T-cell (primary cell): ENCODE measurements around the gene CTNNB1. TPM values are rescaled to one million over a fixed set of nuclear protein-coding genes. Genes with fewer than 3 reads are reported as not detected.
"Not testable (repeated sequence)": the region's sequence is repeated elsewhere in the genome, so short reads cannot be mapped to it uniquely, and the experiment has no call there.

Source experiments
- ATAC-seq, 4 experiments: fragments of 200-7000 bp in 3 of 4; fragments of 150-1000 bp in 1 of 4; cut with Tn5 transposase; replicated peaks in 1 of 4; 1 replicate in 3 of 4; 2 replicates in 1 of 4; pipeline ENCODE4 v1.10.0; 2021; ENCODE audit warnings: moderate library complexity in 3 of 4, mild to moderate bottlenecking in 2 of 4, moderate number of reproducible peaks in 1 of 4
- CTCF ChIA-PET, 2 donors: fragments of 300-600 bp; sonication (Branson Sonifier 250); formaldehyde crosslinking; loops; one replicate each; lab custom pipeline; 2022; ENCODE audit warnings: antibody characterized with exemption in 2 of 2; lab: Charles Lee
- POLR2A ChIA-PET, 2 donors: fragments of 300-600 bp; sonication (Branson Sonifier 250); formaldehyde crosslinking; loops; one replicate each; lab custom pipeline; 2022; ENCODE audit warnings: antibody characterized with exemption in 2 of 2; lab: Charles Lee
- DNase-seq, 35 experiments: peaks; one replicate each; pipeline versions ENCODE4 v3.0.0 to v3.0.0-alpha.2; 2013 to 2023
- H3K27ac ChIP-seq: one replicate; pipeline ENCODE4 v1.5.1; 2013; ENCODE audit warnings: low read length
- H3K27me3 ChIP-seq, 2 experiments: replicated peaks in 1 of 2; 1 replicate in 1 of 2; 2 replicates in 1 of 2; pipeline versions ENCODE4 v1.6.1 to v1.7.0; 2013; ENCODE audit warnings: low read length in 1 of 2, mixed read lengths in 1 of 2; ENCODE audit not compliant: control insufficient read depth in 2 of 2, insufficient read depth in 2 of 2; ENCODE audit errors: extremely low read depth in 1 of 2
- H3K36me3 ChIP-seq, 2 donors: 1 replicate in 1 of 2; 2 replicates in 1 of 2; pipeline versions ENCODE4 v1.6.1 to v1.7.0; 2013; ENCODE audit warnings: low read length in 1 of 2; ENCODE audit not compliant: control insufficient read depth in 2 of 2, insufficient read depth in 1 of 2; ENCODE audit errors: extremely low read depth in 1 of 2
- H3K4me1 ChIP-seq, 2 experiments: 1 replicate in 1 of 2; 2 replicates in 1 of 2; pipeline versions ENCODE4 v1.6.1 to v1.7.0; 2013; ENCODE audit warnings: low read length in 2 of 2, mixed read lengths in 1 of 2; ENCODE audit not compliant: insufficient read depth in 2 of 2, control insufficient read depth in 1 of 2; ENCODE audit errors: extremely low read depth in 1 of 2
- H3K4me3 ChIP-seq, 2 donors: 1 replicate in 1 of 2; 2 replicates in 1 of 2; pipeline versions ENCODE4 v1.5.1 to v1.7.0; 2013; ENCODE audit warnings: mild to moderate bottlenecking in 2 of 2, low read length in 1 of 2, moderate library complexity in 1 of 2; ENCODE audit not compliant: control insufficient read depth in 1 of 2; ENCODE audit errors: extremely low read depth in 1 of 2
- H3K9me3 ChIP-seq: 2 replicates; pipeline ENCODE4 v1.7.0; 2013
- H3K27ac Mint-ChIP-seq, 2 donors: one replicate each; pipeline ENCODE4 v1.8.0; 2020 to 2021; ENCODE audit warnings: mild to moderate bottlenecking in 2 of 2, mixed read lengths in 2 of 2
- H3K27me3 Mint-ChIP-seq, 2 donors: one replicate each; pipeline ENCODE4 v1.8.0; 2021 to 2022; ENCODE audit warnings: mixed read lengths in 2 of 2
- H3K36me3 Mint-ChIP-seq: one replicate; pipeline ENCODE4 v1.8.0; 2021; ENCODE audit warnings: mixed read lengths
- H3K4me1 Mint-ChIP-seq, 3 donors: one replicate each; pipeline ENCODE4 v1.8.0; 2020 to 2022; ENCODE audit warnings: mixed read lengths in 3 of 3, mild to moderate bottlenecking in 1 of 3
- H3K4me3 Mint-ChIP-seq, 3 donors: one replicate each; pipeline ENCODE4 v1.8.0; 2020 to 2022; ENCODE audit warnings: mild to moderate bottlenecking in 3 of 3, mixed read lengths in 3 of 3, moderate library complexity in 3 of 3
- H3K9me3 Mint-ChIP-seq, 3 donors: one replicate each; pipeline ENCODE4 v1.8.0; 2020 to 2022; ENCODE audit warnings: mixed read lengths in 3 of 3
- WGBS: methylation state at CpG from one replicate; pipeline ENCODE4 v1.1.5; 2013; ENCODE audit warnings: missing lambda C conversion rate; ENCODE audit not compliant: insufficient coverage; 5-methylcytosine and 5-hydroxymethylcytosine counted together
- total RNA-seq, 35 experiments: library from RNA in 6 of 35; stranded (reverse) in 6 of 35; fragments of 120-200 nt in 1 of 35; gene quantifications; one replicate each; pipeline versions ENCODE4 v1.2.1 to v1.2.4 and lab custom pipeline; 2013 to 2026

Gene CTNNB1
- total RNA-seq, 5 donors from 2014 or later (not counting 1 experiment from before 2014, with no cell fraction given) = 147 to 180 (median 173) TPM

- ATAC-seq (no peak), DNase-seq (no peak)
- no peaks in the 10 kb centered on the region for H3K4me1 ChIP-seq
- ChIA-PET CTCF (no interaction called here), POLR2A (no interaction called here)
- no peak overlapping the region for H3K27ac Mint-ChIP-seq
- peaks cover 0 to 4% of the 10 kb centered on the region in 2 donors for H3K27me3 Mint-ChIP-seq
- H3K9me3 Mint-ChIP-seq = peaks cover 0 to 16% (median 10%) of the 10 kb centered on the region in 3 donors
- H3K27ac ChIP-seq = no peak overlapping the region
- H3K4me3 Mint-ChIP-seq = no peak overlapping the region
- peaks cover 0 to 7% (median 6%) of the 10 kb centered on the region in 3 donors for H3K4me1 Mint-ChIP-seq
- no peaks in the 10 kb centered on the region for H3K9me3 ChIP-seq
- H3K36me3 ChIP-seq = no peaks in the 10 kb centered on the region
- H3K36me3 Mint-ChIP-seq = peaks cover 27% of the 10 kb centered on the region
- WGBS = 90% methylated on average over 12 of the region's 16 CpGs
- H3K27me3 ChIP-seq = peaks cover 0 to 5% of the 10 kb centered on the region in 2 experiments
- H3K4me3 ChIP-seq = no peak overlapping the region
Observed at GRCh38 chr3:41277790-41278465, 78.6 kb downstream of the CTNNB1 start.

- Mint-ChIP-seq H3K9me3 (peaks cover 0 to 12% (median 6%) of the 10 kb centered on the region in 3 donors), H3K4me1 (peaks cover 9 to 17% (median 12%) of the 10 kb centered on the region in 3 donors)
- DNase-seq, H3K4me3 ChIP-seq, H3K27ac ChIP-seq, H3K9me3 ChIP-seq, H3K27me3 Mint-ChIP-seq, H3K36me3 Mint-ChIP-seq, H3K27ac Mint-ChIP-seq, H3K36me3 ChIP-seq, H3K4me3 Mint-ChIP-seq, H3K27me3 ChIP-seq, H3K4me1 ChIP-seq, ATAC-seq, POLR2A ChIA-PET: not testable (repeated sequence)
- CTCF ChIA-PET = interaction anchor here in 1 of 2 donors (0.6 kb wide), 1 partner anchor 114 kb away, joined by 3 read pairs; no protein-coding TSS in a partner anchor
- WGBS = 40% methylated on average over 1 of the region's 3 CpGs
Observed at GRCh38 chr3:41284934-41285333, 85.6 kb downstream of the CTNNB1 start.

GRCh38 chr3:41286305-41286704 lies 87.0 kb downstream of the CTNNB1 start:
- no peaks in the 10 kb centered on the region for H3K9me3 ChIP-seq
- H3K27me3 ChIP-seq = no peaks in the 10 kb centered on the region
- peaks cover 0 to 7% (median 6%) of the 10 kb centered on the region in 3 donors for H3K9me3 Mint-ChIP-seq
- no peaks in the 10 kb centered on the region for H3K36me3 Mint-ChIP-seq
- H3K36me3 ChIP-seq = no peaks in the 10 kb centered on the region
- WGBS = 73% methylated on average over 2 of the region's 6 CpGs
- no peak overlapping the region for H3K4me3 Mint-ChIP-seq
- no peaks in the 10 kb centered on the region for H3K4me1 ChIP-seq
- no peak for ATAC-seq
- peaks cover 9 to 17% (median 12%) of the 10 kb centered on the region in 3 donors for H3K4me1 Mint-ChIP-seq
- no peak for DNase-seq
- H3K4me3 ChIP-seq = no peak overlapping the region
- H3K27ac Mint-ChIP-seq = no peak overlapping the region
- CTCF ChIA-PET = no interaction called here
- no peak overlapping the region for H3K27ac ChIP-seq
- POLR2A ChIA-PET = no interaction called here
- H3K27me3 Mint-ChIP-seq = peaks cover 0 to 4% of the 10 kb centered on the region in 2 donors

- no peak for DNase-seq
- Histone ChIP-seq H3K27ac (no peak overlapping the region), H3K36me3 (no peaks in the 10 kb centered on the region), H3K9me3 (no peaks in the 10 kb centered on the region), H3K4me3 (no peak overlapping the region), H3K4me1 (no peaks in the 10 kb centered on the region), H3K27me3 (no peaks in the 10 kb centered on the region)
- H3K36me3 Mint-ChIP-seq = peaks cover 7% of the 10 kb centered on the region
- H3K27ac Mint-ChIP-seq = no peak overlapping the region
- 93% methylated on average over 3 of the region's 8 CpGs for WGBS
- peaks cover 9 to 17% (median 12%) of the 10 kb centered on the region in 3 donors for H3K4me1 Mint-ChIP-seq
- no peaks in the 10 kb centered on the region for H3K27me3 Mint-ChIP-seq
- no peak overlapping the region for H3K4me3 Mint-ChIP-seq
- peaks cover 0 to 7% (median 6%) of the 10 kb centered on the region in 3 donors for H3K9me3 Mint-ChIP-seq
- POLR2A ChIA-PET = no interaction called here
- CTCF ChIA-PET = no interaction called here
- no peak for ATAC-seq
Observed at GRCh38 chr3:41288785-41289184, 89.5 kb downstream of the CTNNB1 start.
